IMR-90 (cell line): ENCODE data around the gene SOCS3. TPM values are rescaled to one million over a fixed set of nuclear protein-coding genes. Genes with fewer than 3 reads are reported as not detected.

Experiments used
- ATAC-seq: fragments of 200-7000 bp; cut with Tn5 transposase; 2 replicates; pipeline ENCODE4 v1.9.1; 2020; ENCODE audit warnings: low read depth, mild to moderate bottlenecking, moderate library complexity
- BruUV-seq: library from RNA; stranded (reverse); fragments of 400-500 nt; replicated peaks from 2 replicates; lab custom pipeline; 2021; lab: Mats Ljungman, UMichigan
- CTCF ChIA-PET: fragments of 300-600 bp; formaldehyde crosslinking; extraction: SDS; loops from one replicate; lab custom pipeline; 2021; ENCODE audit warnings: antibody characterized with exemption; lab: Yijun Ruan, JAX
- POLR2A ChIA-PET: fragments of 300-600 bp; sonication (Branson Sonifier 250); formaldehyde crosslinking; loops from one replicate; lab custom pipeline; 2022; ENCODE audit warnings: antibody characterized with exemption; ENCODE audit not compliant: unreplicated experiment; lab: Charles Lee
- DNase-seq: peaks from one replicate; pipeline ENCODE4 v3.0.0; 2013
- H2AFZ ChIP-seq: replicated peaks from 2 replicates; pipeline ENCODE3; 2013; ENCODE audit warnings: low read length, mild to moderate bottlenecking; ENCODE audit not compliant: poor library complexity
- H2AK5ac ChIP-seq: 2 replicates; pipeline ENCODE4 v1.6.1; 2013; ENCODE audit warnings: low read depth, low read length, inconsistent platforms
- H2AK9ac ChIP-seq: replicated peaks from 2 replicates; pipeline ENCODE3; 2013; ENCODE audit warnings: mild to moderate bottlenecking, low read depth, low read length, moderate library complexity; ENCODE audit not compliant: poor library complexity
- H2BK120ac ChIP-seq: 2 replicates; pipeline ENCODE4 v1.6.1; 2013; ENCODE audit warnings: low read depth, low read length, inconsistent platforms
- H2BK15ac ChIP-seq: 3 replicates; pipeline ENCODE4 v1.6.1; 2013; ENCODE audit warnings: low read depth, low read length, inconsistent platforms
- H2BK20ac ChIP-seq: 2 replicates; pipeline ENCODE4 v1.6.1; 2013; ENCODE audit warnings: low read depth, mild to moderate bottlenecking, inconsistent platforms, low read length, moderate library complexity
- H2BK5ac ChIP-seq: 2 replicates; pipeline ENCODE4 v1.6.1; 2013; ENCODE audit warnings: mild to moderate bottlenecking, low read depth, low read length, inconsistent platforms; ENCODE audit not compliant: poor library complexity, severe bottlenecking
- H3K14ac ChIP-seq: replicated peaks from 2 replicates; pipeline ENCODE4 v1.6.1; 2013; ENCODE audit warnings: low read depth, low read length, inconsistent platforms
- H3K18ac ChIP-seq: 2 replicates; pipeline ENCODE4 v1.6.1; 2013; ENCODE audit warnings: low read depth, low read length, control low read depth
- H3K23ac ChIP-seq: 2 replicates; pipeline ENCODE4 v1.6.1; 2013; ENCODE audit warnings: low read depth, low read length, inconsistent platforms
- H3K27ac ChIP-seq: 2 replicates; pipeline ENCODE4 v1.5.1; 2013; ENCODE audit warnings: mild to moderate bottlenecking, control low read depth, low read length; ENCODE audit not compliant: insufficient read depth
- H3K27me3 ChIP-seq: 2 replicates; pipeline ENCODE4 v1.6.1; 2013; ENCODE audit warnings: low read length; ENCODE audit not compliant: control insufficient read depth, insufficient read depth
- H3K36me3 ChIP-seq: 2 replicates; pipeline ENCODE4 v1.6.1; 2013; ENCODE audit warnings: low read length, mixed read lengths; ENCODE audit not compliant: control insufficient read depth, insufficient read depth
- H3K4ac ChIP-seq: 2 replicates; pipeline ENCODE4 v1.6.1; 2013; ENCODE audit warnings: low read depth, low read length, inconsistent platforms
- H3K4me1 ChIP-seq: 2 replicates; pipeline ENCODE4 v1.6.1; 2013; ENCODE audit warnings: low read length, mixed read lengths; ENCODE audit not compliant: control insufficient read depth, insufficient read depth
- H3K4me2 ChIP-seq: 2 replicates; pipeline ENCODE4 v1.6.1; 2013; ENCODE audit warnings: low read depth, mild to moderate bottlenecking, control low read depth, low read length, moderate library complexity
- H3K4me3 ChIP-seq: 2 replicates; pipeline ENCODE4 v1.5.1; 2013; ENCODE audit warnings: low read depth, mild to moderate bottlenecking, control low read depth, low read length, moderate library complexity; ENCODE audit not compliant: insufficient read depth
- H3K56ac ChIP-seq: 2 replicates; pipeline ENCODE4 v1.6.1; 2013; ENCODE audit warnings: low read length, inconsistent platforms; ENCODE audit not compliant: insufficient read depth; ENCODE audit errors: extremely low read depth
- H3K79me1 ChIP-seq, 2 experiments: 2 replicates each; pipeline ENCODE4 v1.6.1; 2013; ENCODE audit warnings: low read length in 2 of 2, inconsistent platforms in 1 of 2, low read depth in 1 of 2
- H3K9ac ChIP-seq: 2 replicates; pipeline ENCODE4 v1.6.1; 2013; ENCODE audit warnings: low read depth, low read length, control low read depth
- H3K9me1 ChIP-seq: 2 replicates; pipeline ENCODE4 v1.6.1; 2013; ENCODE audit warnings: low read length, inconsistent platforms; ENCODE audit not compliant: insufficient read depth
- H3K9me3 ChIP-seq: 2 replicates; pipeline ENCODE4 v1.6.1; 2013; ENCODE audit warnings: low read length; ENCODE audit not compliant: control insufficient read depth, insufficient read depth
- H4K20me1 ChIP-seq: 2 replicates; pipeline ENCODE4 v1.6.1; 2013; ENCODE audit warnings: low read length, inconsistent platforms; ENCODE audit not compliant: insufficient read depth
- H4K5ac ChIP-seq: 2 replicates; pipeline ENCODE4 v1.6.1; 2013; ENCODE audit warnings: mild to moderate bottlenecking, low read depth, low read length, control low read depth
- H4K8ac ChIP-seq, 2 experiments: 2 replicates each; pipeline ENCODE4 v1.6.1; 2013; ENCODE audit warnings: low read depth in 2 of 2, low read length in 2 of 2, control low read depth in 1 of 2, inconsistent platforms in 1 of 2
- H4K91ac ChIP-seq: 2 replicates; pipeline ENCODE4 v1.6.1; 2013; ENCODE audit warnings: low read depth, low read length, inconsistent platforms; ENCODE audit not compliant: insufficient read depth
- BHLHE40 ChIP-seq: fragments of 150-350 bp; IDR thresholded peaks from 2 replicates; pipeline ENCODE4 v1.6.1; 2016; ENCODE audit warnings: mild to moderate bottlenecking, low read depth, low read length
- CEBPB ChIP-seq: IDR thresholded peaks from 2 replicates; pipeline ENCODE4 v1.6.1; 2012; ENCODE audit warnings: low read depth, low read length, improper control_type of control experiment
- FOS ChIP-seq: fragments of 150-350 bp; IDR thresholded peaks from 2 replicates; pipeline ENCODE4 v1.6.1; 2016; ENCODE audit warnings: low read depth, low read length
- MAFK ChIP-seq: IDR thresholded peaks from 2 replicates; pipeline ENCODE4 v1.6.1; 2012; ENCODE audit warnings: low read depth, low read length, improper control_type of control experiment
- MAZ ChIP-seq: IDR thresholded peaks from 2 replicates; pipeline ENCODE4 v1.6.1; 2012; ENCODE audit warnings: low read depth, mild to moderate bottlenecking, low read length, improper control_type of control experiment, moderate library complexity, borderline replicate concordance
- MXI1 ChIP-seq: IDR thresholded peaks from 2 replicates; pipeline ENCODE4 v1.6.1; 2012; ENCODE audit warnings: low read depth, mild to moderate bottlenecking, low read length, moderate library complexity, borderline replicate concordance
- NFE2L2 ChIP-seq: fragments of 150-350 bp; IDR thresholded peaks from 2 replicates; pipeline ENCODE4 v1.6.1; 2016; ENCODE audit warnings: low read depth, mild to moderate bottlenecking, low read length
- POLR2A ChIP-seq: IDR thresholded peaks from 2 replicates; pipeline ENCODE4 v1.6.1; 2012; ENCODE audit warnings: mild to moderate bottlenecking, low read depth, low read length
- RAD21 ChIP-seq: IDR thresholded peaks from 2 replicates; pipeline ENCODE4 v1.6.1; 2012; ENCODE audit warnings: low read length, improper control_type of control experiment
- RCOR1 ChIP-seq: IDR thresholded peaks from 2 replicates; pipeline ENCODE4 v1.6.1; 2012; ENCODE audit warnings: mild to moderate bottlenecking, low read length, improper control_type of control experiment; ENCODE audit not compliant: insufficient replicate concordance
- RFX5 ChIP-seq: IDR thresholded peaks from 2 replicates; pipeline ENCODE4 v1.8.0; 2012; ENCODE audit warnings: low read depth, mild to moderate bottlenecking, low read length, moderate library complexity
- SMC3 ChIP-seq: fragments of 150-350 bp; IDR thresholded peaks from 2 replicates; pipeline ENCODE4 v1.6.1; 2016; ENCODE audit warnings: low read depth, mild to moderate bottlenecking, antibody characterized with exemption, low read length, moderate library complexity
- WGBS, 2 experiments: methylation state at CpG; one replicate each; pipeline versions ENCODE4 v1.1.5 to v1.1.7; 2013; ENCODE audit warnings: missing lambda C conversion rate in 2 of 2; ENCODE audit not compliant: insufficient read length in 1 of 2; ENCODE audit errors: extremely low coverage in 2 of 2; 5-methylcytosine and 5-hydroxymethylcytosine counted together
- dilution Hi-C: fragments of 300-500 bp; cut with HindIII; formaldehyde crosslinking; loops from one replicate; pipeline ENCODE4 v1.14.3; 2018; ENCODE audit warnings: low sequenced_read_pairs; ENCODE audit not compliant: unreplicated experiment
- in situ Hi-C: fragments of 300-500 bp; cut with MboI; formaldehyde crosslinking; loops from 3 replicates; pipeline ENCODE4 v1.14.3; 2019; ENCODE audit warnings: low sequenced_read_pairs, inconsistent platforms, mixed read lengths
- intact Hi-C: fragments of 100-400 bp; cut with micrococcal nuclease; formaldehyde crosslinking; loops from 2 replicates; pipeline ENCODE4 v1.10.0; 2022
- polyA plus RNA-seq, 3 experiments: library from polyadenylated mRNA; depleted of rRNA; stranded (reverse); fragments of >200 nt; gene quantifications; 2 replicates each; pipeline ENCODE4 v1.2.3, GENCODE V29; 2012; ENCODE audit warnings: low replicate concordance in 1 of 3
- total RNA-seq: library from RNA; depleted of rRNA; stranded (reverse); fragments of >200 nt; gene quantifications from 2 replicates; pipeline ENCODE4 v1.2.3, GENCODE V29; 2012
- TF ChIP-seq, protein P1 (sequence below): fragments of 150-350 bp; IDR thresholded peaks from 2 replicates; pipeline ENCODE4 v1.6.1; 2016; ENCODE audit warnings: low read depth, mild to moderate bottlenecking, low read length, moderate library complexity, borderline replicate concordance
- TF ChIP-seq, protein P2 (sequence below): conservative IDR thresholded peaks from 2 replicates; pipeline ENCODE4 v1.5.1; 2012; ENCODE audit warnings: mild to moderate bottlenecking, low read depth, low read length, improper control_type of control experiment

Gene SOCS3
- total and polyA plus RNA-seq, 2 of the 4 experiments (the other 2 are of a cell fraction): 19.2 to 19.9 TPM

DNA sequence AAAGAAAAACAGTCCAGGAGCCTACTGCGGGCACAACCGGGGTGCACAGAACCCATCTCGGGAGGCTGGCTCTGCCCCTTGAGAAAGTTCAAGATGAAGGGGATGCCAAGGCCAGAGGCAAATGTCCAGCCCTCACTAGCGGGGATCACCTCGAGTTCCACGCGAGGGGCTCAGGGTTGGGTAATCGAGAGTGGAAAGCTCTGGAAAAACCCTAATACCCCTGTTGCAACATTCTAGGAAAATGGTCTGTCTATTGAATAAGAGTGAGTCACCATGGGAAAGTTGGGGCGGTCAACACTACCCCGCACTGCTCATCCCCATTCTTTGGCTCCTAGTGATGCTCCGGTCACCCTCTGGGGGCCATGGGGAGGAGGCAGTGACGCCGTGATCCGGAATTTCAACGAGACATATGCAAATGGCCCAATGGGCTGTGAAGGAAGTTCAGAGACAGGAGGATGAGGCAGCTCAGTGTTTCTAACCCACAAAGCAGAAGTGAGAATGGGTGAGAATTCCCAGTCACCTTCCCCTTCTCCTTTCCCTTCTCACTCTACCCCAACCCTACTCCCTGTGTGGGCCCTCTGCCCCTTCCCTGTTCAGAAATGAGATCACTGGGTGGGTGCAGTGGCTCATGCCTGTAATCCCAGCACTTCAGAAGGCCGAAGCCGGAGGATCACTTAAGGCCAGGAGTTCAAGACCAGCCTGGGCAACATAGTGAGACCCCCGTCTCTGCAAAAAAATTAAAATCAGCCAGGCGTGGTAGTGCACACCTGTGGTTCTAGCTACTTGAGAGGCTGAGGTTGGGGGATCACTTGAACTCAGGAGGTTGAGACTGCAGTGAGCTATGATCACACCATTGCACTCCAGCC is 22.4 kb downstream of the SOCS3 start:
- no peaks in the 10 kb centered on the region; the same call in 1 of the 2 replicates for H4K20me1 ChIP-seq
- H3K9me1 ChIP-seq: peaks cover 11% of the 10 kb centered on the region
- in situ Hi-C loops: no loop called here
- H2AK5ac ChIP-seq: peak overlapping the region; percentile 86; the same call in 1 of the 2 replicates
- peak overlapping the region; percentile 66 for H2AK9ac ChIP-seq
- H2BK15ac ChIP-seq: peak overlapping the region; percentile 73
- H3K18ac ChIP-seq: peak overlapping the region; percentile 46; the same call in 1 of the 2 replicates
- H2BK120ac ChIP-seq: peak overlapping the region; percentile 87
- H3K9ac ChIP-seq: no peak overlapping the region
- dilution Hi-C loops: no loop called here
- peak overlapping the region; percentile 8; the same call in 1 of the 2 replicates for H3K4me2 ChIP-seq
- BruUV-seq: no TSS peak
- peak overlapping the region; percentile 11 for H2AFZ ChIP-seq
- H3K27me3 ChIP-seq: no peaks in the 10 kb centered on the region
- no peaks in the 10 kb centered on the region for H3K79me1 ChIP-seq
- CTCF ChIA-PET: no interaction called here
- H4K91ac ChIP-seq: peak overlapping the region; percentile 25; the same call in 1 of the 2 replicates
- ATAC-seq (peak; percentile 32), DNase-seq (peak; percentile 93)
- 92% methylated on average over 2 of the region's 19 CpGs; no CpG with 5 or more reads in 1 of the 2 experiments for WGBS, 2 experiments
- no peaks in the 10 kb centered on the region for H3K36me3 ChIP-seq
- H3K4me1 ChIP-seq: peaks cover 23% of the 10 kb centered on the region
- intact Hi-C loops: no loop called here
- H3K4ac ChIP-seq: peak overlapping the region; percentile 85
- no peak overlapping the region for H3K4me3 ChIP-seq
- H2BK20ac ChIP-seq: peak overlapping the region; percentile 63; the same call in 1 of the 2 replicates
- peak overlapping the region; percentile 26 to 79; a peak in 2 of 4 replicates for H4K8ac ChIP-seq
- H3K56ac ChIP-seq: peak overlapping the region; percentile 40; the same call in 1 of the 2 replicates
- H4K5ac ChIP-seq: peak overlapping the region; percentile 23; the same call in 1 of the 2 replicates
- 0 out of 2 replicates have a peak overlapping the region, but pooled peaks have one; percentile 35 for H3K23ac ChIP-seq
- H2BK5ac ChIP-seq: peak overlapping the region; percentile 64
- H3K14ac ChIP-seq: peak overlapping the region; percentile 57; the same call in 1 of the 2 replicates
- peak overlapping the region; percentile 90 for H3K27ac ChIP-seq
- POLR2A ChIA-PET: no interaction called here
- H3K9me3 ChIP-seq: no peaks in the 10 kb centered on the region
- TF ChIP-seq RAD21 (peak; percentile 10), MAFK (no peak), CEBPB (peak; percentile 98), SMC3 (no peak), BHLHE40 (peak; percentile 18; the same call in 1 of the 2 replicates), FOS (peak; percentile 85), RFX5 (0 out of 2 replicates have a peak, but pooled peaks have one; percentile 23), MAZ (peak; percentile 96), POLR2A (peak; percentile 59), MXI1 (no peak), RCOR1 (no peak), NFE2L2 (0 out of 2 replicates have a peak, but pooled peaks have one; percentile 2)
- TF ChIP-seq, protein P1, sequence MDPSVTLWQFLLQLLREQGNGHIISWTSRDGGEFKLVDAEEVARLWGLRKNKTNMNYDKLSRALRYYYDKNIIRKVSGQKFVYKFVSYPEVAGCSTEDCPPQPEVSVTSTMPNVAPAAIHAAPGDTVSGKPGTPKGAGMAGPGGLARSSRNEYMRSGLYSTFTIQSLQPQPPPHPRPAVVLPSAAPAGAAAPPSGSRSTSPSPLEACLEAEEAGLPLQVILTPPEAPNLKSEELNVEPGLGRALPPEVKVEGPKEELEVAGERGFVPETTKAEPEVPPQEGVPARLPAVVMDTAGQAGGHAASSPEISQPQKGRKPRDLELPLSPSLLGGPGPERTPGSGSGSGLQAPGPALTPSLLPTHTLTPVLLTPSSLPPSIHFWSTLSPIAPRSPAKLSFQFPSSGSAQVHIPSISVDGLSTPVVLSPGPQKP: no peak
- TF ChIP-seq, protein P2, sequence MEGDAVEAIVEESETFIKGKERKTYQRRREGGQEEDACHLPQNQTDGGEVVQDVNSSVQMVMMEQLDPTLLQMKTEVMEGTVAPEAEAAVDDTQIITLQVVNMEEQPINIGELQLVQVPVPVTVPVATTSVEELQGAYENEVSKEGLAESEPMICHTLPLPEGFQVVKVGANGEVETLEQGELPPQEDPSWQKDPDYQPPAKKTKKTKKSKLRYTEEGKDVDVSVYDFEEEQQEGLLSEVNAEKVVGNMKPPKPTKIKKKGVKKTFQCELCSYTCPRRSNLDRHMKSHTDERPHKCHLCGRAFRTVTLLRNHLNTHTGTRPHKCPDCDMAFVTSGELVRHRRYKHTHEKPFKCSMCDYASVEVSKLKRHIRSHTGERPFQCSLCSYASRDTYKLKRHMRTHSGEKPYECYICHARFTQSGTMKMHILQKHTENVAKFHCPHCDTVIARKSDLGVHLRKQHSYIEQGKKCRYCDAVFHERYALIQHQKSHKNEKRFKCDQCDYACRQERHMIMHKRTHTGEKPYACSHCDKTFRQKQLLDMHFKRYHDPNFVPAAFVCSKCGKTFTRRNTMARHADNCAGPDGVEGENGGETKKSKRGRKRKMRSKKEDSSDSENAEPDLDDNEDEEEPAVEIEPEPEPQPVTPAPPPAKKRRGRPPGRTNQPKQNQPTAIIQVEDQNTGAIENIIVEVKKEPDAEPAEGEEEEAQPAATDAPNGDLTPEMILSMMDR: no peak
